Panc1 (cell line): ENCODE data around the gene SSH2. TPM values are rescaled to one million over a fixed set of nuclear protein-coding genes. Genes with fewer than 3 reads are reported as not detected.

Source experiments
- ATAC-seq: fragments of 200-7000 bp; cut with Tn5 transposase; 2 replicates; pipeline ENCODE4 v1.9.1; 2020; ENCODE audit warnings: mild to moderate bottlenecking, moderate library complexity
- BruUV-seq: library from RNA; stranded (reverse); fragments of 400-500 nt; replicated peaks from 2 replicates; lab custom pipeline; 2021; lab: Mats Ljungman, UMichigan
- CTCF ChIA-PET: fragments of 300-600 bp; sonication (Branson Sonifier 250); formaldehyde crosslinking; loops from one replicate; lab custom pipeline; 2022; ENCODE audit warnings: antibody characterized with exemption; lab: Charles Lee
- POLR2A ChIA-PET: fragments of 300-600 bp; sonication (Branson Sonifier 250); formaldehyde crosslinking; loops from one replicate; lab custom pipeline; 2022; ENCODE audit warnings: antibody characterized with exemption; lab: Charles Lee
- DNase-seq: peaks from one replicate; pipeline ENCODE4 v3.0.0-alpha.2; 2010; ENCODE audit warnings: low read depth, low spot score
- H3K27ac ChIP-seq: 2 replicates; pipeline ENCODE4 v1.5.1; 2011; ENCODE audit warnings: mild to moderate bottlenecking, low read length, inconsistent platforms
- H3K27me3 ChIP-seq: fragments of 200-500 bp; sonication (Bioruptor generic); 2 replicates; pipeline ENCODE4 v1.6.0; 2014; ENCODE audit warnings: low read length, inconsistent platforms; ENCODE audit not compliant: control insufficient read depth, insufficient read depth
- H3K36me3 ChIP-seq: fragments of 200-500 bp; sonication (Bioruptor generic); 2 replicates; pipeline ENCODE4 v1.5.1; 2014; ENCODE audit warnings: inconsistent platforms, mild to moderate bottlenecking, low read length, moderate library complexity; ENCODE audit not compliant: control insufficient read depth, insufficient read depth
- H3K4me1 ChIP-seq: 2 replicates; pipeline ENCODE4 v1.5.1; 2011; ENCODE audit warnings: inconsistent platforms, mild to moderate bottlenecking, low read length, moderate library complexity; ENCODE audit not compliant: control insufficient read depth, insufficient read depth
- H3K4me3 ChIP-seq, 2 experiments: 2 replicates each; pipeline ENCODE4 v1.5.1; 2011 to 2012; ENCODE audit warnings: low read depth in 2 of 2, low read length in 2 of 2, mild to moderate bottlenecking in 2 of 2, inconsistent platforms in 1 of 2, moderate library complexity in 1 of 2
- H3K9me3 ChIP-seq: fragments of 200-500 bp; sonication (Bioruptor generic); 2 replicates; pipeline ENCODE4 v1.5.1; 2014; ENCODE audit warnings: low read depth, mild to moderate bottlenecking, inconsistent platforms, low read length, moderate library complexity; ENCODE audit not compliant: control insufficient read depth, insufficient read depth
- CTCF ChIP-seq: fragments of 450-650 bp; IDR thresholded peaks from 2 replicates; pipeline ENCODE4 v1.5.1; 2017; ENCODE audit warnings: mild to moderate bottlenecking
- POLR2AphosphoS5 ChIP-seq: IDR thresholded peaks from 2 replicates; pipeline ENCODE4 v1.6.1; 2012; ENCODE audit warnings: mild to moderate bottlenecking, low read depth, low read length, moderate library complexity
- REST ChIP-seq, 2 experiments: IDR thresholded peaks; 2 replicates each; pipeline ENCODE4 v1.6.1; 2011 to 2012; ENCODE audit warnings: low read depth in 2 of 2, control low read depth in 1 of 2, low read length in 1 of 2, mild to moderate bottlenecking in 1 of 2, moderate library complexity in 1 of 2; ENCODE audit not compliant: insufficient read depth in 1 of 2
- SIN3A ChIP-seq: IDR thresholded peaks from 2 replicates; pipeline ENCODE4 v1.6.1; 2012; ENCODE audit warnings: low read depth, mild to moderate bottlenecking, low read length, moderate library complexity, borderline replicate concordance; ENCODE audit not compliant: insufficient read depth
- TCF7L2 ChIP-seq: IDR thresholded peaks from 2 replicates; pipeline ENCODE4 v1.6.1; 2011; ENCODE audit warnings: mild to moderate bottlenecking, low read depth, low read length, inconsistent platforms
- in situ Hi-C: cut with HindIII; loops from 2 replicates; pipeline ENCODE4 v1.10.0; 2016; ENCODE audit warnings: low sequenced_read_pairs, low pct_unique_long_range_greater_than_20kb
- intact Hi-C: fragments of 100-400 bp; cut with micrococcal nuclease; formaldehyde crosslinking; loops from one replicate; pipeline ENCODE4 v1.10.0; 2022; ENCODE audit not compliant: unreplicated experiment
- total RNA-seq: library from RNA; stranded (reverse); gene quantifications from one replicate; pipeline ENCODE4 v1.2.1, GENCODE V29; 2021; ENCODE audit not compliant: unreplicated experiment

SSH2 gene
- total RNA-seq, 1 experiment from 2014 or later: 30.6 TPM

DNA sequence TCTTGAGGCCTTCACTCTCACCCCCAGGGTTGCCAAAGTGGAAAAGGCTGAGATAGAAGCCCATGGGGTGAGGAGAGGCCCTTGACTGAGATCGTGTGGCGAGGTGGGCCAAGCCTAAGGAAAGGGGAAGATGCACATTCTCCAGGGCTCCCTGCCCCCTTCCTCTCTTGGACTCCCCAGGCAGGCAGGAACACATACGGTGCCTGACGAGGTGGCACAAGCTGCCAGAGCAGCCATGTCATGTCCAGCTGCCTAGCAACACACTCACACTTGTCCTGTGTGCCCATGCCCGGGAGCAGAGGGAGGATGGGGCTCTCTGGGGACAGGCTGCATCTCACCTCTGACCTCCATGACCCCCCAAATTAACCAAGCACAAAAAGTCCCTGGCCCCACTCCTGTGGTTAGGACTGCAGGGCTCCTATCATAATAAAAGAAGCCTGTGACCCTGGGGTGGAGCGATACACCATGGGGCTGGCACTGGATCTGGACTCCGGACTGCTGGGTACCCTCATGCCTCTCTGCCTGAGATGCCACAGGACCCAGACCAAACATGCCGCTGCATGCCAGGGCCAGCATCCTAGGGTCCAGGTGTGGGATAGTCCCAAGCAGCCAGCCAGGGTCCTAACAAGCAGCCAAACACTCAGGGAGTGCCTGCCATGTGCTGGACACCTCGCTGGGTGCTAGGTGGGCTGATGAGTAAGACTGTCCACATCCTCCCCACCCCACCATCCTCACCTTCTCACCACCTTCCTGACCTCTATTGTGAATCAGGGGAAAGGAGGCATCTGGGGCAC, 343.2 kb downstream of the SSH2 start:
- ChIA-PET CTCF (interaction anchor here (0.6 to 1.7 kb wide), 2 partner anchors 30 to 193 kb away, joined by 5 to 7 read pairs; no protein-coding TSS in a partner anchor), POLR2A (no interaction called here)
- ATAC-seq: no peak
- Histone ChIP-seq H3K9me3 (no peaks in the 10 kb centered on the region), H3K4me1 (peaks cover 41% of the 10 kb centered on the region), H3K4me3 (no peak overlapping the region), H3K36me3 (peaks cover 5% of the 10 kb centered on the region; the same call in 1 of the 2 replicates), H3K27ac (peak overlapping the region; percentile 39), H3K27me3 (no peaks in the 10 kb centered on the region)
- TF ChIP-seq TCF7L2 (no peak), POLR2AphosphoS5 (no peak), REST (IDR thresholded peaks at IDR 0.05; ENCODE audit: insufficient read depth in 1 of 2, low read depth in 2 of 2, low read length in 1 of 2) (no peak), CTCF (no peak), SIN3A (no peak)
- in situ Hi-C loops: no loop called here
- no peak for DNase-seq
- intact Hi-C loops: no loop called here
- BruUV-seq: no TSS peak

- CTCF ChIA-PET: interaction anchor here (1.7 kb wide), 1 partner anchor 32 kb away, joined by 5 read pairs; no protein-coding TSS in a partner anchor
- no peak overlapping the region for H3K27ac ChIP-seq
- POLR2A ChIA-PET: interaction anchor here (0.6 kb wide), 1 partner anchor 101 kb away, joined by 4 read pairs; no protein-coding TSS in a partner anchor
- in situ Hi-C loops: no loop called here
- no peaks in the 10 kb centered on the region for H3K9me3 ChIP-seq
- DNase-seq (no peak), ATAC-seq (no peak)
- intact Hi-C loops: no loop called here
- TF ChIP-seq REST (IDR thresholded peaks at IDR 0.05; ENCODE audit: insufficient read depth in 1 of 2, low read depth in 2 of 2, low read length in 1 of 2) (no peak), POLR2AphosphoS5 (no peak), SIN3A (no peak), TCF7L2 (no peak), CTCF (no peak; the same call in 1 of the 2 replicates)
- H3K27me3 ChIP-seq: no peaks in the 10 kb centered on the region
- H3K4me1 ChIP-seq: peaks cover 25% of the 10 kb centered on the region
- BruUV-seq: no TSS peak
- no peak overlapping the region for H3K4me3 ChIP-seq
- peaks cover 7% of the 10 kb centered on the region; the same call in 1 of the 2 replicates for H3K36me3 ChIP-seq
Observed at GRCh38 chr17:29585080-29585751, 344.8 kb downstream of the SSH2 start.
